Measurements from ENCODE around the gene KIF3C. TPM values are rescaled to one million over a fixed set of nuclear protein-coding genes. Genes with fewer than 3 reads are reported as not detected.

Gene KIF3C
- total RNA-seq, 1 donor from 2014 or later = 3.1 TPM

- DNase-seq = no peak
- intact Hi-C loops (cut with micrococcal nuclease) = no loop called here
- ATAC-seq = no peak
These were observed 86.7 kb downstream of the KIF3C start for GRCh38 chr2:25895610-25896009.

- intact Hi-C loops (cut with micrococcal nuclease) = no loop called here
- DNase-seq (no peak), ATAC-seq (no peak)
These were observed 87.3 kb downstream of the KIF3C start for GRCh38 chr2:25895018-25895417.

- DNase-seq = peak; percentile 38
- peak; percentile 23 for ATAC-seq
- intact Hi-C loops (cut with micrococcal nuclease) = no loop called here
These were observed 88.0 kb downstream of the KIF3C start for GRCh38 chr2:25894135-25894830.

GRCh38 chr2:25891672-25892071 lies 90.6 kb downstream of the KIF3C start:
- no peak for DNase-seq
- intact Hi-C loops (cut with micrococcal nuclease) = no loop called here
- no peak for ATAC-seq

- ATAC-seq = no peak
- intact Hi-C loops (cut with micrococcal nuclease) = no loop called here
These were observed 94.6 kb downstream of the KIF3C start for GRCh38 chr2:25887624-25888242.

GRCh38 chr2:25885933-25886332 lies 96.4 kb downstream of the KIF3C start:
- ATAC-seq (no peak), DNase-seq (no peak)
- intact Hi-C loops (cut with micrococcal nuclease) = no loop called here

More at GRCh38 chr2:25887624-25888242, 94.6 kb downstream of the KIF3C start:
- no peak for DNase-seq

- DNase-seq (no peak), ATAC-seq (no peak)
- intact Hi-C loops (cut with micrococcal nuclease) = no loop called here
These were observed 100.5 kb downstream of the KIF3C start for GRCh38 chr2:25881764-25882163.

- intact Hi-C loops (cut with micrococcal nuclease) = no loop called here
- DNase-seq = no peak
These were observed 103.1 kb downstream of the KIF3C start for GRCh38 chr2:25879133-25879730.

GRCh38 chr2:25878361-25879132 lies 103.8 kb downstream of the KIF3C start, which contains the start of gene ASXL2:
TSS of gene ASXL2 (minus strand) at chr2:25878487. CDS start at chr2:25878222, 265 bp downstream.
- peak; percentile 99 for DNase-seq
- intact Hi-C loops (cut with micrococcal nuclease) = no loop called here
- ATAC-seq = peak; percentile 98

More at GRCh38 chr2:25879133-25879730, 103.1 kb downstream of the KIF3C start:
- ATAC-seq = no peak

- DNase-seq = peak; percentile 46
- intact Hi-C loops (cut with micrococcal nuclease) = no loop called here
- peak; percentile 60 for ATAC-seq
These were observed 104.6 kb downstream of the KIF3C start for GRCh38 chr2:25877431-25878360.

Other genes with a start within 250 kb of the KIF3C start
- 26.1 TPM for gene ASXL2, start 104.0 kb downstream of the KIF3C start, total RNA-seq
- gene RAB10, start 51.6 kb upstream of the KIF3C start, total RNA-seq = 101 TPM
- gene GAREM2, start 190.6 kb upstream of the KIF3C start, total RNA-seq = 3.6 TPM